ENCODE data around the gene DNM2.

DNA sequence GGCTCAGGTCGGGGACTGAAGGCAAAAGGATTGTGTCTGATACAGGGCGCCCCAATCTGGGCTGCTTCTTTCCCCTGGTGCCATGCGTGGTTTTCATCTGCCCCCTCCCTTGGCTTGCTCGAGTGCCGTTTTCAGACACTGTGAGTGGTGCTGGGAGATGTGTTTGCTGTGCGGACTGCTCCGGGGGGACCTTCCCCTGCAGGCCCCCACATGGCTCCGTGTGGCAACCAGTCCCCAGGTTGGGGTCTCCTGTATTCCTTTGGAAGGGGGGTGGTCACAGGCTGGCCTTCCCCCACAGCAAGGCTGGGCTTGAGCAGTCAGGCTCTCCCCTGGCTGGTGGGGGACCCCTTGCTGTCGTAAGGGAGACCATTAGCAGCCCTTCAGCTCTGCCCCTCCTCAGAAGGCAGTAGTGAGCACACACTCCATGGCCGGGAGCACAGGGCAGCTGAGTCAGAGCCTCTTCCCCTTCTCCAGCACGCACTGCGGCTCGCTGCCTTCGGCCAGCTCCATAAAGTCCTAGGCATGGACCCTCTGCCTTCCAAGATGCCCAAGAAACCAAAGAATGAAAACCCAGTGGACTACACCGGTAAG lies 37.2 kb upstream of the DNM2 start:
- TF ChIP-seq POLR2A (IDR thresholded peaks at IDR 0.05; ENCODE audit: low read length) (no peak), FOXS1 (CRISPR knock-in tag; IDR thresholded peaks at IDR 0.05) (no peak), USF2 (IDR thresholded peaks at IDR 0.05) (no peak)
- TF ChIP-seq, protein P1, sequence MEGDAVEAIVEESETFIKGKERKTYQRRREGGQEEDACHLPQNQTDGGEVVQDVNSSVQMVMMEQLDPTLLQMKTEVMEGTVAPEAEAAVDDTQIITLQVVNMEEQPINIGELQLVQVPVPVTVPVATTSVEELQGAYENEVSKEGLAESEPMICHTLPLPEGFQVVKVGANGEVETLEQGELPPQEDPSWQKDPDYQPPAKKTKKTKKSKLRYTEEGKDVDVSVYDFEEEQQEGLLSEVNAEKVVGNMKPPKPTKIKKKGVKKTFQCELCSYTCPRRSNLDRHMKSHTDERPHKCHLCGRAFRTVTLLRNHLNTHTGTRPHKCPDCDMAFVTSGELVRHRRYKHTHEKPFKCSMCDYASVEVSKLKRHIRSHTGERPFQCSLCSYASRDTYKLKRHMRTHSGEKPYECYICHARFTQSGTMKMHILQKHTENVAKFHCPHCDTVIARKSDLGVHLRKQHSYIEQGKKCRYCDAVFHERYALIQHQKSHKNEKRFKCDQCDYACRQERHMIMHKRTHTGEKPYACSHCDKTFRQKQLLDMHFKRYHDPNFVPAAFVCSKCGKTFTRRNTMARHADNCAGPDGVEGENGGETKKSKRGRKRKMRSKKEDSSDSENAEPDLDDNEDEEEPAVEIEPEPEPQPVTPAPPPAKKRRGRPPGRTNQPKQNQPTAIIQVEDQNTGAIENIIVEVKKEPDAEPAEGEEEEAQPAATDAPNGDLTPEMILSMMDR (IDR thresholded peaks at IDR 0.05): no peak
